Measurements from ENCODE around the gene LIM2. TPM values are rescaled to one million over a fixed set of nuclear protein-coding genes. Genes with fewer than 3 reads are reported as not detected.

LIM2 gene
- total and polyA plus RNA-seq, 2 donors (not counting 1 experiment from before 2014, with no cell fraction given) = not detected

DNA sequence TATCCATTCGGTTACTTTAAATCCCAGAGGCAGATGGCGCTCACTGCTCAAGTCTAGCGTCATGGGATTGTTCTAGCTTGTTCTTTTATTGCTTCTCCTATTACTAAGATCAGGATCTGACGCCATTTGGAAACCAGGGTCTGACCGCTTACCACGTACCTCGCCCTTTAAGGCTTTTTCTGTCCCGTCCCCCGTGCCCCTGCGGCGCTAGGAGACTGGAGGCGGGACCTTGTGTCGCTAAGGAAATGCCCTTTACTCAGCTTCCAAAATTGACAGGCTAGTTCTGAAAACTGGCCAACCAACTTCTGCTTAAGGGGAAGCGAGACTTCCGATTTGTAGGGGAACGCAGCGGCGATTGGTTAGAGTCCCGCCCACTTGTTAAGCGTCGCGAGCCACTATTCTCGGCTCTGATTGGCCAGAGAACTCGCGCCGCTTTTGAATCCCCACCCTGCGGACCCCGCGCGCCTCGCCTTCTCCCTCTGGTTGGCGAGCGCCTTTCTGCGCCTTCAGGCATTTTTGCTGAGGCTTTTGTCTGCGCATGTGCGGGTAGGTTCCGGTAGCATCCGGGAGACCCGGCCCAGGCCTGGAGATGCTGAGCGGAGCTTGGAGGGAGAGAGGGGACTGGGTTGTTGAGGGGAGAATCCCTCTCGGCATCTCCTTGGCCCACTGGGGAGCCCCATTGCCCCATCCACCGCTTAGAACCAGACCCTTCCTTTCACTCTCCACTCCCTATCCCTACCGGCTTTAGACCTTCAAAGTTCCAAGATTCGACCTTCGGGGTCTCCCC, 6.5 kb upstream of the LIM2 start:
- Mint-ChIP-seq H3K9me3 (ENCODE audit: insufficient read depth) (no peaks in the 10 kb centered on the region), H3K4me3 (peak overlapping the region; percentile 85), H3K27me3 (no peaks in the 10 kb centered on the region), H3K4me1 (peaks cover 30% of the 10 kb centered on the region), H3K27ac (peak overlapping the region; percentile 78)
- peaks cover 0 to 5% (median 0%) of the 10 kb centered on the region in 3 donors for H3K9me3 ChIP-seq (ENCODE audit: control extremely low read depth in 1 of 3, control insufficient read depth in 2 of 3, insufficient read depth in 1 of 3, low read length in 2 of 3)
- intact Hi-C loops (cut with micrococcal nuclease) = loop anchor here (1.0 to 2.0 kb wide), 6 partner anchors 23 to 79 kb away; partner anchors contain the start of gene SIGLEC10
- DNase-seq = peak; percentile 95
- peak overlapping the region; percentile 60 for H3K9ac ChIP-seq (ENCODE audit: low read length)
- WGBS (ENCODE audit: insufficient coverage) = 4% methylated on average over 37 of the region's 45 CpGs
- no peaks in the 10 kb centered on the region for H4K20me1 ChIP-seq (ENCODE audit: control insufficient read depth, insufficient read depth, low read length, poor library complexity, severe bottlenecking)
- peak overlapping the region; percentile 63 to 73 for H3K27ac ChIP-seq (ENCODE audit: low read length in 2 of 2)
- POLR2A ChIA-PET = interaction anchor here (0.7 to 2.9 kb wide), 6 partner anchors 16 to 177 kb away, joined by 3 to 13 read pairs (median 7); partner anchors contain the start of genes SIGLEC10 and ZNF175
- H3K36me3 ChIP-seq (replicated peaks in 1 of 2; ENCODE audit: control extremely low read depth in 1 of 2, control insufficient read depth in 1 of 2, extremely low read depth in 1 of 2, insufficient read depth in 2 of 2, low read length in 1 of 2) = no peaks in the 10 kb centered on the region
- H3K4me1 ChIP-seq (ENCODE audit: control insufficient read depth in 2 of 2, insufficient read depth in 2 of 2, low read length in 2 of 2) = peaks cover 22 to 33% of the 10 kb centered on the region in 2 donors
- peaks cover 0 to 4% (median 0%) of the 10 kb centered on the region in 4 experiments for H3K27me3 ChIP-seq (replicated peaks in 1 of 4; ENCODE audit: control extremely low read depth in 1 of 4, control insufficient read depth in 3 of 4, insufficient read depth in 4 of 4, low read length in 3 of 4)
- H3K4me3 ChIP-seq (ENCODE audit: control extremely low read depth in 1 of 5, extremely low read depth in 1 of 5, insufficient read depth in 1 of 5, low read depth in 2 of 5, low read length in 4 of 5) = peak overlapping the region; percentile 43 to 74 (median 62)
- ATAC-seq (ENCODE audit: low read depth) = peak; percentile 92
- H3K79me2 ChIP-seq (ENCODE audit: control insufficient read depth, insufficient read depth, low read length) = no peaks in the 10 kb centered on the region
- H2AFZ ChIP-seq (ENCODE audit: insufficient read depth, low read depth, low read length, poor library complexity, severe bottlenecking) = peak overlapping the region; percentile 88
- peak overlapping the region; percentile 82 for H3K4me2 ChIP-seq (replicated peaks; ENCODE audit: low read depth, low read length, poor library complexity, severe bottlenecking)
- CTCF ChIA-PET = interaction anchor here (0.6 to 9.2 kb wide), 12 partner anchors 14 to 120 kb away, joined by 3 to 98 read pairs (median 4); partner anchors contain the start of genes ETFB, SIGLEC10 and VSIG10L
- TF ChIP-seq EZH2 (IDR thresholded peaks at IDR 0.05; ENCODE audit: borderline replicate concordance, insufficient read depth, low read depth, low read length, poor library complexity, severe bottlenecking) = no peak
- TF ChIP-seq, protein P1, sequence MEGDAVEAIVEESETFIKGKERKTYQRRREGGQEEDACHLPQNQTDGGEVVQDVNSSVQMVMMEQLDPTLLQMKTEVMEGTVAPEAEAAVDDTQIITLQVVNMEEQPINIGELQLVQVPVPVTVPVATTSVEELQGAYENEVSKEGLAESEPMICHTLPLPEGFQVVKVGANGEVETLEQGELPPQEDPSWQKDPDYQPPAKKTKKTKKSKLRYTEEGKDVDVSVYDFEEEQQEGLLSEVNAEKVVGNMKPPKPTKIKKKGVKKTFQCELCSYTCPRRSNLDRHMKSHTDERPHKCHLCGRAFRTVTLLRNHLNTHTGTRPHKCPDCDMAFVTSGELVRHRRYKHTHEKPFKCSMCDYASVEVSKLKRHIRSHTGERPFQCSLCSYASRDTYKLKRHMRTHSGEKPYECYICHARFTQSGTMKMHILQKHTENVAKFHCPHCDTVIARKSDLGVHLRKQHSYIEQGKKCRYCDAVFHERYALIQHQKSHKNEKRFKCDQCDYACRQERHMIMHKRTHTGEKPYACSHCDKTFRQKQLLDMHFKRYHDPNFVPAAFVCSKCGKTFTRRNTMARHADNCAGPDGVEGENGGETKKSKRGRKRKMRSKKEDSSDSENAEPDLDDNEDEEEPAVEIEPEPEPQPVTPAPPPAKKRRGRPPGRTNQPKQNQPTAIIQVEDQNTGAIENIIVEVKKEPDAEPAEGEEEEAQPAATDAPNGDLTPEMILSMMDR (IDR thresholded peaks at IDR 0.05) = peak; percentile 13

DNA sequence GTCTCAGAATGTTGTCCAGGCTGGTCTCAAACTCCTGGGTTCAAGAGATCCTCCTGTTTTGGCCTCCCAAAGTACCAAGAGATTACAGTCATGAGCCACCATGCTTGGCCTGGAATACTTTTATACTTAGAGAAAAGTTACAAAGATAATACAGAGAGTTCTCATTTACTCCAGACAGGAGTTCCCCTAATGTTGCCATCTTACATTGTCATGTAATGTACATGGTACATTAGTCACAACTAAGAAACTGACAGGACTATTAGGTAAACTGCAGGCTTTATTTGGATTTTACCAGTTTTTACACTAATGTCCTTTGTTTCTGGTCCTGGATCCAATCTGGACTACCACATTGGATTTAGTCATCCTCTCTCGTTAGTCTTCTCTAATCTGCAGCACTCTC, 4.9 kb upstream of the LIM2 start:
- Histone ChIP-seq H3K4me3 (ENCODE audit: control extremely low read depth in 1 of 5, extremely low read depth in 1 of 5, insufficient read depth in 1 of 5, low read depth in 2 of 5, low read length in 4 of 5) (no peak overlapping the region), H3K4me1 (ENCODE audit: control insufficient read depth in 2 of 2, insufficient read depth in 2 of 2, low read length in 2 of 2) (peaks cover 22 to 33% of the 10 kb centered on the region in 2 donors), H3K27me3 (replicated peaks in 1 of 4; ENCODE audit: control extremely low read depth in 1 of 4, control insufficient read depth in 3 of 4, insufficient read depth in 4 of 4, low read length in 3 of 4) (peaks cover 0 to 4% (median 0%) of the 10 kb centered on the region in 4 experiments), H3K9ac (ENCODE audit: low read length) (no peak overlapping the region), H3K4me2 (replicated peaks; ENCODE audit: low read depth, low read length, poor library complexity, severe bottlenecking) (no peak overlapping the region), H4K20me1 (ENCODE audit: control insufficient read depth, insufficient read depth, low read length, poor library complexity, severe bottlenecking) (no peaks in the 10 kb centered on the region), H3K79me2 (ENCODE audit: control insufficient read depth, insufficient read depth, low read length) (no peaks in the 10 kb centered on the region), H3K36me3 (replicated peaks in 1 of 2; ENCODE audit: control extremely low read depth in 1 of 2, control insufficient read depth in 1 of 2, extremely low read depth in 1 of 2, insufficient read depth in 2 of 2, low read length in 1 of 2) (no peaks in the 10 kb centered on the region), H2AFZ (ENCODE audit: insufficient read depth, low read depth, low read length, poor library complexity, severe bottlenecking) (no peak overlapping the region), H3K27ac (ENCODE audit: low read length in 2 of 2) (no peak overlapping the region), H3K9me3 (ENCODE audit: control extremely low read depth in 1 of 3, control insufficient read depth in 2 of 3, insufficient read depth in 1 of 3, low read length in 2 of 3) (peaks cover 0 to 5% (median 0%) of the 10 kb centered on the region in 3 donors)
- intact Hi-C loops (cut with micrococcal nuclease) = no loop called here
- Mint-ChIP-seq H3K27me3 (no peaks in the 10 kb centered on the region), H3K27ac (no peak overlapping the region), H3K4me3 (peak overlapping the region; percentile 52), H3K4me1 (peaks cover 30% of the 10 kb centered on the region), H3K9me3 (ENCODE audit: insufficient read depth) (no peaks in the 10 kb centered on the region)
- CTCF ChIA-PET = interaction anchor here (1.2 to 1.4 kb wide), 2 partner anchors 25 to 267 kb away, joined by 3 to 4 read pairs; no protein-coding TSS in a partner anchor
- POLR2A ChIA-PET = no interaction called here
- no CpG with 5 or more reads among the region's 1 CpG for WGBS (ENCODE audit: insufficient coverage)
- TF ChIP-seq, protein P1 (IDR thresholded peaks at IDR 0.05) = no peak
- TF ChIP-seq EZH2 (IDR thresholded peaks at IDR 0.05; ENCODE audit: borderline replicate concordance, insufficient read depth, low read depth, low read length, poor library complexity, severe bottlenecking) = no peak
- no peak for ATAC-seq (ENCODE audit: low read depth)
- no peak for DNase-seq

Data from B cell (primary cell).